HG03064 (cell line): Measurements from ENCODE around the gene OR6C76.

Source experiments
- ATAC-seq: cut with Tn5 transposase; IDR thresholded peaks from one replicate; pipeline ENCODE4 v1.9.1; 2021; ENCODE audit warnings: low read depth; ENCODE audit not compliant: unreplicated experiment

Gene OR6C76

DNA sequence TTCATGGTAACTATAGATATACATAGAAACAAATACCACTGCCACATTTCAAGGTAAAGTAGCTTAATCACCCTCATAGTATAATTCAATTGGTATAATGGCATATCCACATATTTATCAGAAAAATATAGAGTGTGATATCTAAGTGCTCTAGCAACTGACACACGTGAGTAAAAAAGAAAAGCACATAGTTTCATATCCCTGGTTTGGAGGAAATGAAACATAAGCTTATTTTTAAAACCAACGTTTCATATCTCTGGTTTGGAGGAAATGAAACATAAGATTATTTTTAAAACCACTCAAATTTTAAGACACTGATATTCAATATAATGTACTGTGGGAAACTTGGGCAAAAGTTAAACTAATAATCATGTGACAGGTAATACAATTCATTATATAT is 41.8 kb downstream of the OR6C76 start:
- no peak for ATAC-seq

DNA sequence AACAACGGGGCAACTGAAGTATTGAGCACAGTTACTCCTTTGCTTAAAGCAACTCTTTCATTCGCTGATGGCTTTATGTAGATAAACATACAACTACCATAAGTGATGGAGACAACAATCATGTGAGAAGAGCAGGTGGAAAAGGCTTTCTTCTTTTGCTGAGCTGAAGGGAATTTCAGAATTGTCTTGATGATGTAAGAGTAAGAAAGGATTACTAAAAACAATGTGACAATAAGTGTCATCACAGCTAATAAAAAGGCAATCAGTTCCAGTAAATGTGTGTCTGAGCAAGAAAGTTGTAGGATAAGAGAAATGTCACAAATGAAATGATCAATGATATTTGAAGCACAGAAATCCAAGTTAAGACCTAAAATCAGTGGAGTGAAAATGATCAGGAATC is 43.2 kb downstream of the OR6C76 start:
- no peak for ATAC-seq

DNA sequence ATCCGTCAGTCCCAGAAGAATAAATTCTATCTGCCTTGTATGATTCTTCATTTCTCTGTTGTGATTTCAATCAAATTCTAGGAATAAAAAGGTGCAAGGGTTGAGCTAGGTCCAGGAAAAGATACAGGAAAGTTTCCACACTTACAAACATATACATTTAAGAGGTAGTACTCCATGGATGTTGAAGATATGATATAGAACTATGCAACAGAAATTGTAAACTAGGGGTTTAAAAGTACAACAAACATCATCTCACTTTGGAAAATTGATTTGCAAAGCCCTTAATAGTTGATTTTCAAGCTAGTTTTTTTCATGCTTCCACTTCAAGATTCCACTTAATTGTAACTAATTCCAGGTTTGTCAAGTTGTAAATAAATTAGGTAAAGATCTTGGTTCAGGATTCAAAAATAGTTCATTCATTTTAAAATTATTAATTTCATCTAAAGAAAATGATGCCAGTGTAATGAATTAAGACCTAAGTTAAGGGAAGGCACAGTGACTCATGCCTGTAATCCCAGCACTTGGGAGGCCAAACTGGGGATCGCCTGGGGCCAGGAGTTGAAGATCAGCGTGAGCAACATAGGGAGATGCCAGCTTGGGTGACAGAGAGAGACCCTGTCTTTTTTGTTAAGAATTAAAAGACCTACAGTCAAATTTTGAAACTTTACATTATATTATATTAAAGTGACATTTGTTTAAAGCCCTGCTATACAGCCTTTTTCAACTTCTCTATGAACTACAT is 44.2 kb downstream of the OR6C76 start, which contains the start of gene OR6C70:
Gene OR6C70, minus strand, starts transcription at position 51 of the 742 bp plus-strand sequence. Its CDS starts 0 bp downstream, at position 51.
- ATAC-seq: no peak

DNA sequence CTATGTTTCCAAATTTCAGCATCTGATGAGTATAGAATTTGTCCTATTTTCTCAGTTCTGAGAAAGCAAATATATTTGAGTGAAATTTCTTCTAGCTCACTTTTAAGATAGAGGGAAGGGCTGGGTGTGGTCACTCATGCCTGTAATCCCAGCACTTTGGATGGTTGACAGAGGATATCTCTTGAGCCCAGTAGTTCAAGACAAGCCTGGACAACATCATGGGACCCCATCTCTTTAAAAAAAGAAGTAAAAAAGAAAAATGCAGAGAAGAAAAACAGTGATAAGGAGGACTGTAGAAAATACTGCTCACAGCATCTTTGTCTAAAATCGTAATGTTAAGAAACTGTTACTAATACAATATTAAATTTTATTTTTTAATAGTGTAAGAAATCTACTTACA is 46.2 kb downstream of the OR6C76 start:
- no peak for ATAC-seq
